T-cell (primary cell): Measurements from ENCODE around the gene SKI. TPM values are rescaled to one million over a fixed set of nuclear protein-coding genes. Genes with fewer than 3 reads are reported as not detected.

Experiments used
- ATAC-seq, 4 experiments: fragments of 200-7000 bp in 3 of 4; fragments of 150-1000 bp in 1 of 4; cut with Tn5 transposase; replicated peaks in 1 of 4; 1 replicate in 3 of 4; 2 replicates in 1 of 4; pipeline ENCODE4 v1.10.0; 2021; ENCODE audit warnings: moderate library complexity in 3 of 4, mild to moderate bottlenecking in 2 of 4, moderate number of reproducible peaks in 1 of 4
- CTCF ChIA-PET, 2 donors: fragments of 300-600 bp; sonication (Branson Sonifier 250); formaldehyde crosslinking; loops; one replicate each; lab custom pipeline; 2022; ENCODE audit warnings: antibody characterized with exemption in 2 of 2; lab: Charles Lee
- POLR2A ChIA-PET, 2 donors: fragments of 300-600 bp; sonication (Branson Sonifier 250); formaldehyde crosslinking; loops; one replicate each; lab custom pipeline; 2022; ENCODE audit warnings: antibody characterized with exemption in 2 of 2; lab: Charles Lee
- DNase-seq, 35 experiments: peaks; one replicate each; pipeline versions ENCODE4 v3.0.0 to v3.0.0-alpha.2; 2013 to 2023
- H3K27ac ChIP-seq: one replicate; pipeline ENCODE4 v1.5.1; 2013; ENCODE audit warnings: low read length
- H3K27me3 ChIP-seq, 2 experiments: replicated peaks in 1 of 2; 1 replicate in 1 of 2; 2 replicates in 1 of 2; pipeline versions ENCODE4 v1.6.1 to v1.7.0; 2013; ENCODE audit warnings: low read length in 1 of 2, mixed read lengths in 1 of 2; ENCODE audit not compliant: control insufficient read depth in 2 of 2, insufficient read depth in 2 of 2; ENCODE audit errors: extremely low read depth in 1 of 2
- H3K36me3 ChIP-seq, 2 donors: 1 replicate in 1 of 2; 2 replicates in 1 of 2; pipeline versions ENCODE4 v1.6.1 to v1.7.0; 2013; ENCODE audit warnings: low read length in 1 of 2; ENCODE audit not compliant: control insufficient read depth in 2 of 2, insufficient read depth in 1 of 2; ENCODE audit errors: extremely low read depth in 1 of 2
- H3K4me1 ChIP-seq, 2 experiments: 1 replicate in 1 of 2; 2 replicates in 1 of 2; pipeline versions ENCODE4 v1.6.1 to v1.7.0; 2013; ENCODE audit warnings: low read length in 2 of 2, mixed read lengths in 1 of 2; ENCODE audit not compliant: insufficient read depth in 2 of 2, control insufficient read depth in 1 of 2; ENCODE audit errors: extremely low read depth in 1 of 2
- H3K4me3 ChIP-seq, 2 donors: 1 replicate in 1 of 2; 2 replicates in 1 of 2; pipeline versions ENCODE4 v1.5.1 to v1.7.0; 2013; ENCODE audit warnings: mild to moderate bottlenecking in 2 of 2, low read length in 1 of 2, moderate library complexity in 1 of 2; ENCODE audit not compliant: control insufficient read depth in 1 of 2; ENCODE audit errors: extremely low read depth in 1 of 2
- H3K9me3 ChIP-seq: 2 replicates; pipeline ENCODE4 v1.7.0; 2013
- H3K27ac Mint-ChIP-seq, 2 donors: one replicate each; pipeline ENCODE4 v1.8.0; 2020 to 2021; ENCODE audit warnings: mild to moderate bottlenecking in 2 of 2, mixed read lengths in 2 of 2
- H3K27me3 Mint-ChIP-seq, 2 donors: one replicate each; pipeline ENCODE4 v1.8.0; 2021 to 2022; ENCODE audit warnings: mixed read lengths in 2 of 2
- H3K36me3 Mint-ChIP-seq: one replicate; pipeline ENCODE4 v1.8.0; 2021; ENCODE audit warnings: mixed read lengths
- H3K4me1 Mint-ChIP-seq, 3 donors: one replicate each; pipeline ENCODE4 v1.8.0; 2020 to 2022; ENCODE audit warnings: mixed read lengths in 3 of 3, mild to moderate bottlenecking in 1 of 3
- H3K4me3 Mint-ChIP-seq, 3 donors: one replicate each; pipeline ENCODE4 v1.8.0; 2020 to 2022; ENCODE audit warnings: mild to moderate bottlenecking in 3 of 3, mixed read lengths in 3 of 3, moderate library complexity in 3 of 3
- H3K9me3 Mint-ChIP-seq, 3 donors: one replicate each; pipeline ENCODE4 v1.8.0; 2020 to 2022; ENCODE audit warnings: mixed read lengths in 3 of 3
- WGBS: methylation state at CpG from one replicate; pipeline ENCODE4 v1.1.5; 2013; ENCODE audit warnings: missing lambda C conversion rate; ENCODE audit not compliant: insufficient coverage; 5-methylcytosine and 5-hydroxymethylcytosine counted together
- total RNA-seq, 35 experiments: library from RNA in 6 of 35; stranded (reverse) in 6 of 35; fragments of 120-200 nt in 1 of 35; gene quantifications; one replicate each; pipeline versions ENCODE4 v1.2.1 to v1.2.4 and lab custom pipeline; 2013 to 2026

SKI gene
- total RNA-seq, 5 donors from 2014 or later (not counting 1 experiment from before 2014, with no cell fraction given) = 137 to 299 (median 157) TPM

GRCh38 chr1:2311184-2312032 is 83.3 kb downstream of the SKI start:
- ATAC-seq = peak; percentile 39 to 51 (median 44)
- Mint-ChIP-seq H3K27me3 (no peaks in the 10 kb centered on the region), H3K9me3 (no peaks in the 10 kb centered on the region), H3K36me3 (peaks cover 21% of the 10 kb centered on the region), H3K4me1 (peaks cover 5 to 21% (median 12%) of the 10 kb centered on the region in 3 donors), H3K27ac (peak overlapping the region; percentile 15 to 69), H3K4me3 (no peak overlapping the region)
- Histone ChIP-seq H3K27ac (peak overlapping the region; percentile 74), H3K36me3 (peaks cover 16 to 18% of the 10 kb centered on the region in 2 donors), H3K9me3 (no peaks in the 10 kb centered on the region), H3K27me3 (no peaks in the 10 kb centered on the region), H3K4me1 (peaks cover 20 to 48% of the 10 kb centered on the region in 2 experiments), H3K4me3 (no peak overlapping the region)
- ChIA-PET POLR2A (interaction anchor here (0.7 to 1.0 kb wide), 2 partner anchors 10 to 81 kb away, joined by 3 read pairs; no protein-coding TSS in a partner anchor), CTCF (interaction anchor here in 1 of 2 donors (0.6 to 1.2 kb wide), 3 partner anchors 10 to 116 kb away, joined by 3 to 4 read pairs (median 4); partner anchors contain the start of gene FAAP20)
- 55% methylated on average over 14 of the region's 21 CpGs for WGBS
- DNase-seq = peak in 33 of 35 experiments; percentile 41 to 76 (median 59)

DNA sequence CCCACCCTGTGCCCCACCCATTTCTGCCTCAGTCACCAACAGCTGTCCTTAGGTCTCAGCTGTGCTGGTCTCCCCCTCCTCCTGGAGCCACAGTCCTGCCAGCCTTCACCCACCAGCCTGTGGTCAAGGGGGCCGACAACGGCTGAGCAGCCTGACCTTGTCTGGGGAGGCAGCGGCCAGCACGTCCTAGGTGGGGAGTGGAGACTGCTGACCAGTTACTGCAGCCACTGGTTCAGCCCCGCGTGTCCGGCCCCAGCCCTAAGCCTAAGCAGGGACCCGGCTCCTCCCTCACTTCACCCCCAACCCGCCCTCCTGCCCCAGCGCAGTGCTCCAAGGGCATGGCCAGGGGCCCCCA is 84.0 kb downstream of the SKI start:
- Mint-ChIP-seq H3K36me3 (peaks cover 16% of the 10 kb centered on the region), H3K27me3 (no peaks in the 10 kb centered on the region), H3K4me3 (no peak overlapping the region), H3K9me3 (no peaks in the 10 kb centered on the region), H3K27ac (peak overlapping the region in 1 of 2 donors; percentile 69), H3K4me1 (peaks cover 9 to 24% (median 13%) of the 10 kb centered on the region in 3 donors)
- no peak overlapping the region for H3K4me3 ChIP-seq
- peaks cover 13 to 14% of the 10 kb centered on the region in 2 donors for H3K36me3 ChIP-seq
- no peaks in the 10 kb centered on the region for H3K27me3 ChIP-seq
- H3K4me1 ChIP-seq = peaks cover 23 to 56% of the 10 kb centered on the region in 2 experiments
- ChIA-PET CTCF (interaction anchor here in 1 of 2 donors (0.6 to 1.2 kb wide), 3 partner anchors 11 to 117 kb away, joined by 3 to 4 read pairs (median 4); partner anchors contain the start of gene FAAP20), POLR2A (interaction anchor here in 1 of 2 donors (1.0 kb wide), 1 partner anchor 81 kb away, joined by 3 read pairs; no protein-coding TSS in a partner anchor)
- H3K9me3 ChIP-seq = no peaks in the 10 kb centered on the region
- DNase-seq = no peak
- ATAC-seq = no peak
- H3K27ac ChIP-seq = peak overlapping the region; percentile 74
- WGBS = 79% methylated on average over 6 of the region's 10 CpGs

DNA sequence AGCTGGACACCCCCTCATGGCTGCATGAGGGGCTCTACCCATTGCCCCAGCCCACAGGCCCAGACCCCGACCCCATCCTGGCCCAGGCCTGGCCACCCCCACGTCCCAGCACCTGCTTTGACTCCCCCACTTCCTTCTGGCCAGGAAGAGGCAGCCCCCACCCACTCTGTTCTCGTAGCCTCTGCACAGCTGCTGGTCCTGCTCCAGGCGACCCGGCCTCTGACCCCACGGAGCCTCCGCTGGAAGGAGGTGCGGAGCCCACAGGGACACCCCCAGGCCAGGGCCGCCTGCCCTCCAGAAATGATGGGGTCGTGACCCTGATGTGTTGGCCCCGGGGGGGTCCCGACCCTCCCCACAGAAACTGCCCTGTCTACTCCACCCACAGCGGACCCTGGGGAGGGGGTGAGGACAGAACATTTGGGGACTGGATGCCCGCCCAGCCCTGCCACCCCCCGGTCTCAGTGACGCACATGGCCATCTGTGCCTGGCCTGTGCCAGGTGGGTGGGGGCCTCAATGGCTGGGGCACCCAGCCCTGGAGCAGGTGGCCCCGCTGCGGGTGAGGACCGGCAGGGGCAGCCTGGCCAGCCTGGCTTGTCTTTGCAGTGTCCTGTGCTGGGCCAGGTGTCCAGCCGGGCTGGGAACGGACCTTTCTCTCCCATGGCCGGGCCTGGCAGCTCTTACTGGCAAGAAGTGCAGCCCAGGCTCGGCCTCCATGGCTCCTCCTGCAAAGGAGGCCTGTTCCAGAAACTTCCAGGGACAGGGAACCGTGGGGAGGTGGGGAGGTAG is 84.6 kb downstream of the SKI start:
- Mint-ChIP-seq H3K9me3 (no peaks in the 10 kb centered on the region), H3K36me3 (peaks cover 10% of the 10 kb centered on the region), H3K4me1 (peaks cover 11 to 22% (median 13%) of the 10 kb centered on the region in 3 donors), H3K27ac (peak overlapping the region in 1 of 2 donors; percentile 34), H3K27me3 (no peaks in the 10 kb centered on the region), H3K4me3 (peak overlapping the region in 1 of 3 donors; percentile 52)
- Histone ChIP-seq H3K9me3 (no peaks in the 10 kb centered on the region), H3K4me3 (no peak overlapping the region), H3K27me3 (no peaks in the 10 kb centered on the region), H3K27ac (peak overlapping the region; percentile 74), H3K4me1 (peaks cover 23 to 61% of the 10 kb centered on the region in 2 experiments), H3K36me3 (peaks cover 7 to 8% of the 10 kb centered on the region in 2 donors)
- 75% methylated on average over 13 of the region's 24 CpGs for WGBS
- ChIA-PET POLR2A (interaction anchor here in 1 of 2 donors (0.5 kb wide), 1 partner anchor 11 kb away, joined by 3 read pairs; no protein-coding TSS in a partner anchor), CTCF (interaction anchor here (0.6 to 1.2 kb wide), 3 partner anchors 12 to 57 kb away, joined by 3 to 5 read pairs (median 4); no protein-coding TSS in a partner anchor)
- DNase-seq (peak in 1 of 35 experiments; percentile 31), ATAC-seq (no peak)

DNA sequence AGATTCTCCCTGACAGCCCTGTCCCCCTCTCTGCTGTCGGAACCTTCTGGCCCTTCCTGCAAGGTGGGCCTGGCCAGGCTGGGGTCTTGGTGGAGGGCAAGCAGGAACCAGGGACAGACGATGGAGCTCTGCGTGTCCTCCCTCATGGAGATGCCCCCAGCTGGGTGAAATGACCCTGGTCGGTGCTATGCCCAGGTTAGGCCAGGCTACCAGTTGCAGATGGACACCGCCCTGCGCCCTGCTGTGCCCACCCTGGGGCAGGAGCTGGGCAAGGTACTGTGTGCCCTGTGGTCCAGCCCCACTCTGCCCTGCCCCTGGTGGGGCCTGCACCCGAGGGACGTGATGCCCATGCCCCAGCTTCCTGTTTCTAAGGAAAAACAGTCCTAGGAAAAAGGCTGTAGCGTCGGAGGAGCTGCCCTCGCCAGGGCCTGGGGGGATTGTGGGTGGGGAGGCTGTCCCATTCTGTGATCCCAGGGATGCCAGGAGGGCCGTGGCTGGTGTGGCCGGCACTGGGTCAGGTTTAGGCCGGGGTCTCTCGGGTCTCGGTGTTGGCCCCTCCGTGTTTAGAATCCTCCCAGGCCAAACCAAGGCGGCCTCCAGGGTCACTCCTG is 85.6 kb downstream of the SKI start:
- CTCF ChIA-PET = interaction anchor here in 1 of 2 donors (0.5 kb wide), 1 partner anchor 68 kb away, joined by 3 read pairs; no protein-coding TSS in a partner anchor
- ATAC-seq (no peak), DNase-seq (peak in 1 of 35 experiments; percentile 35)
- H3K27me3 Mint-ChIP-seq = no peaks in the 10 kb centered on the region
- WGBS = 75% methylated on average over 15 of the region's 18 CpGs
- H3K4me1 Mint-ChIP-seq = peaks cover 11 to 22% (median 13%) of the 10 kb centered on the region in 3 donors
- POLR2A ChIA-PET = interaction anchor here in 1 of 2 donors (0.5 kb wide), 1 partner anchor 12 kb away, joined by 3 read pairs; no protein-coding TSS in a partner anchor
- Histone ChIP-seq H3K4me1 (peaks cover 25 to 72% of the 10 kb centered on the region in 2 experiments), H3K36me3 (peaks cover 0 to 3% of the 10 kb centered on the region in 2 donors), H3K9me3 (no peaks in the 10 kb centered on the region), H3K27ac (peak overlapping the region; percentile 74), H3K4me3 (no peak overlapping the region), H3K27me3 (no peaks in the 10 kb centered on the region)
- no peaks in the 10 kb centered on the region for H3K36me3 Mint-ChIP-seq
- H3K4me3 Mint-ChIP-seq = peak overlapping the region; percentile 31 to 52 (median 47)
- peak overlapping the region; percentile 39 to 55 for H3K27ac Mint-ChIP-seq
- H3K9me3 Mint-ChIP-seq = no peaks in the 10 kb centered on the region

DNA sequence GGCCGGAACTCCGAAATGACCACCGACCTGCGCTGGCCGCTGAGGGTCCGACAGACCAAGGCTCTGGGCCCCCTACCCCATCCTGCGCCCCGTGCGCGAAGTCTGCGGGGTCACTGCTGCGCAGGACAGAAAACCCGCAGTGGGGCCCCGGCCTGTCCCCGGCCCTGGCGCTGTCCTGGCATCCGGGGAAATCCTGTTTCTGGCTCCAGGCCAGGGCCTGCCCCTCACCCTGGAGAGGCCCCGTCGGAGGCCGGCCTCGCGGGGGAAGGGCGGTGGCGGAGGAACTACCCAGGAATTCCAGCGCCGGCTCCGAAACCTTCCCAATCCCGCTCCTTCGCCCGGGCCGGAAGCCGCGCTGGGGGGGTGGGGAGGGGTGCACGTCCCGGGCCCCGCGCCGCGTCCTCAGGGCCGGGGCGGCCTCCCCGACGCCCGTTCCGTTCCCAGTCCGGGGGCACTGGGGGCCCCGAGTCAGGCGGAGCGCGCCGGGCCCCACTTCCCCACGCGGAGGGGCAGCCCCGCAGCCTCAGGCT is 86.2 kb downstream of the SKI start:
- H3K4me1 ChIP-seq = peaks cover 26 to 78% of the 10 kb centered on the region in 2 experiments
- WGBS = 36% methylated on average over 38 of the region's 54 CpGs
- H3K9me3 ChIP-seq = no peaks in the 10 kb centered on the region
- H3K27me3 ChIP-seq = peaks cover 0 to 2% of the 10 kb centered on the region in 2 experiments
- CTCF ChIA-PET = interaction anchor here (0.5 to 1.7 kb wide), 2 partner anchors 13 to 68 kb away, joined by 3 to 9 read pairs; no protein-coding TSS in a partner anchor
- DNase-seq (peak in 3 of 35 experiments; percentile 31 to 55 (median 31)), ATAC-seq (peak in 3 of 4 experiments; percentile 6 to 19 (median 7))
- Mint-ChIP-seq H3K9me3 (no peaks in the 10 kb centered on the region), H3K4me3 (peak overlapping the region in 2 of 3 donors; percentile 31 to 52), H3K27me3 (no peaks in the 10 kb centered on the region), H3K4me1 (peaks cover 11 to 25% (median 17%) of the 10 kb centered on the region in 3 donors), H3K27ac (no peak overlapping the region), H3K36me3 (no peaks in the 10 kb centered on the region)
- H3K4me3 ChIP-seq = no peak overlapping the region
- peak overlapping the region; percentile 74 for H3K27ac ChIP-seq
- POLR2A ChIA-PET = no interaction called here
- peaks cover 0 to 3% of the 10 kb centered on the region in 2 donors for H3K36me3 ChIP-seq
